Measurements from ENCODE around the gene APOA5.
A peak's percentile ranks its signal among the peaks of the same experiment; 100 is the strongest.
"Not testable (repeated sequence)": the region's sequence is repeated elsewhere in the genome, so short reads cannot be mapped to it uniquely, and the experiment has no call there.

Gene APOA5

DNA sequence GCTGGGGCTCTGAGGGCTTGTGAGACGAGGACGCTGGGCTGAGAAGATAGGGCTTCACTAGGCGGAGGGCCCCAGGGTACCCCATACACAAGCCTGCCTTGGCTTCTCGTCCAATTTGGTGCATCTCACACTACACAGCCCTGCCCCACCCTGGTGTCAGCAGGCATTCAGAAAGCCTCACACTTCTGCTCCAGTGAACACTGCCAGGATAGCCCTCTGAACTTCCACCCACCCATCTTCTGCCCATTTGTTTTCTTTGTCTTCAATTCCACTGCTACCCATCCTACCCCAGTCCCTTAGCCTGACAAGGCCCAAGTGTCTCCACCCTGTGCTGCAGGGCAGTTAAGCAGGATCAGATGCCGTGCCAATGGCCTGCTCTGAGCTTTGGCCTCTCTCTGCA is 17.0 kb downstream of the APOA5 start:
- DNase-seq (ENCODE audit: low read depth in 2 of 2) = no peak

DNA sequence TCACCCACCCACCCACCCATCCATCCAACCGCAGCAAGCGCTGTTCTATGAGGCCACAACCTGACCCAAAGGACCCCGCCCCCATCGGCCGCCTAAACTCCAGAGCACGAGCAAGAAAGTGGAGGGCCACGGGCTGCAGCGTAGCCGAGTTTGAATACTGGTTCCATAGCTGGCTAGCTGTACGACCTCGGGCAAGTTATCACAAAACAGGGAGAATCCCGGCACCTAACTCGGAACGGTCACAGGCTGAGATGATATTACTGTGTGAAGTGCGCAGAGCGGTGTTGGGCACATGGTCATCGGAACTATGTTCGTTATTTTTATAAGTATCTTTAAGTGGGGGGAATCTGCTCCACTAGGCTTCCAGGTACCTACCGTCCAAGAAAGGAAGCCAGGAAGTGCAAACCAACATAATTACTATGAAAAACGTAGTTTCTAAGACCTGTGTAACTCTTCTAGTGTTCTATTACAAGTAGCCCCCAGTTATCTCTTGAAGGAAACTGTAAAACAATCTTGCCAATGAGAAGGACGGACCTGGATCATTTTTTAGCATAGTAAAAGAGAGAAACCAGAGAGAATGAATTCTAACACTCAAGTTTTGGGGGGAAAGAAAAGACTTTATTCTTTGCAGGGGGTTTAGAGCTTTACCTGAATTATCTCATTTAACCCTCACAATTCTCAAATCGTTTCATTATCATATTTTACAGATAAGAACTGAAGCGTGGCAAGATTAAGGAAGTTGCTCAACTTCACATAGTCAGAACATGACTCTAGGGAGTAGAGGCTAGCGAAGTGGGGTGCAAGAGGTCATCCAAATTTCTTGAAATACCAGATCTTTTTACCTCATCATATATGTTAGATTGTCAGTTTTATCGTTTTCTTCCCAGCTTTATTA is 18.2 kb downstream of the APOA5 start:
- no peak for DNase-seq (ENCODE audit: low read depth in 2 of 2)

DNA sequence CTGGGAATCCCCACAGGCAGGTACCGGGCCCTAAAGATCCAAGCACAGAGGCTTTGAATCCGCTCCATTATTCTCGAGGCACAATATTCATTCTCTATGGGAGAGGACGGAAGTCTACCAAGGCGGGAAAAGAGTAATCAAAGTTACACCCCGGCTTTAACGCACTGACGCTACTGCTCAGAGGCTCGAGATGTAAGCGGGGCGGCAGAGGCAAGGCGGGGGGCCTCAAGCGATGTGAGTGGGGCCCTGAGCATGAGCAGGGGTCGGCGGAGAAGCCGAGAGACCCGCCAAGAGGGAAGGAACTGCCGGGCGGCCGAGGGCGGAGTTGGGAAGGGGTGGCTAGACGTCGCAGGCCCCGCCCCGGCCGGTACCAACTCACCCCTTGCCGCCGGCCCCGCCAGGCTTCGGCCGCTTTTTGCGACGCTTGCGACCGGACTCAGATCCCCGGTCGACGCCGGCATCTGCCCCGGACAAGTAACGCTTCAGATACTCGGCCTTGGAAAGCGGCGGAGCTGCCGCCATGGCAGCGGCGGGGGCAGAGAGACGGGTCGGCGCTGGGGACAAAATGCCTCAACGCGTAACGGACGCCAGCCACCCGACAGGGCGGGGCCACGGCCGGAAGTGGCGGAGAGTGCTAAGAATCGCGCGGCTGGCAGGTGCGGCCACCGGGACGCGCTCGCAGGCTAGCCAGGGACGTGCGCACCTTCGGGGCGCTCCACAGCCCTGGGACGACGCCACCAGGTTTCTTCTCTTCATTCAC is 19.1 kb downstream of the APOA5 start, which contains the start of gene BUD13:
Gene BUD13, minus strand, starts transcription at position 545 of the 760 bp plus-strand sequence. Its CDS starts 23 bp downstream, at position 522.
- DNase-seq (ENCODE audit: low read depth in 2 of 2) = peak; percentile 93

DNA sequence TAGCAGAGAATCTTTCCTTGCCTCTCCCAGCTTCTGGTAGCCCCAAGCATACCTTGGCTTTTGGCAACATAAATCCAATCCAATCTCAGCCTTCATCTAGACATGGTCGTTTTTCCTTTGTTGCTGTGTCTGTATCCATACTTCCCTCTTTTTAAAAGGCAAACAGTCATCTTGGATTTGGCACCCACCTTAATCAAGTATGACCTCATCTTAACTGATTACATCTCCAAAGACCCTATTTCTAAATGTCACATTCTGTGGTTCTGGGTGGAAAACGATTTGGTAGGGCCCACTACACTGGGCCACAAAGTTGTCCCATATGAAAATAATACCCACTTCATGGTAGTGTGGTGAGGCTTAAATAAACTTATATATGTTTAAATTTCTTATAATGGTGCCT is 19.7 kb downstream of the APOA5 start:
- DNase-seq (ENCODE audit: low read depth in 2 of 2) = no peak

DNA sequence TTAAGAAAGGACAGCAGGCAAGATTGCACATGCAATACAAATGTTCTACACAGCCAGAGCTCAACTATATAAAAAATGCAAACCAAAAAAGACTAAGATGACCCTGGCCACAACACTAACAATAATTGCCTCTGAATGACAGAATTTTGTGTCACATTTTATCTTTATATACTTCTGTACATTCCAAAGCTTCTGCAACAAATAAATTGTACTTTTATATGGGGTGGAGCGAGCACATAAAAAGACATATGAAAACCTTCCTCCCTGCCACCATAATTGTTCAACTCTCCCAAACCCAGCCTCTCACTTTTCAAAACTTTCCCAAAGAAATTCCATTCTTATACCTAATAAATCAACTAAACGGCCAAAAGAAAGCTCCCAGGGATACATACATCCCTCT is 29.5 kb downstream of the APOA5 start:
- DNase-seq (ENCODE audit: low read depth in 2 of 2) = no peak

DNA sequence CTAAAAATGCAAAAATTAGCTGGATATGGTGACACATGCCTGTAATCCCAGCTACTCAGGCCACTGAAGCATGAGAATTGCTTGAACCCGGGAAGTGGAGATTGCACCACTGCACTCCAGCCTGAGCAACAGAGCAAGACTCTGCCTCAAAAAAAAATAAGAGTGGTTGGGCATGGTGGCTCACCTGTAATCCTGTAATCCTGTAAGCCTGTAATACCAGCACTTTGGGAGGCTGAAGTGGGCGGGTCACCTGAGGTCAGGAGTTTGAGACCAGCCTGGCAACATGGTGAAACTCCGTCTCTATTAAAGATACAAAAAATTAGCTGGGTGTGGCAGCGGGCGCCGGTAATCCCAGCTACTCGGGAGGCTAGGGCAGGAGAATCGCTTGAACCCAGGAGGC is 35.6 kb downstream of the APOA5 start:
- DNase-seq (ENCODE audit: low read depth in 2 of 2) = not testable (repeated sequence)

DNA sequence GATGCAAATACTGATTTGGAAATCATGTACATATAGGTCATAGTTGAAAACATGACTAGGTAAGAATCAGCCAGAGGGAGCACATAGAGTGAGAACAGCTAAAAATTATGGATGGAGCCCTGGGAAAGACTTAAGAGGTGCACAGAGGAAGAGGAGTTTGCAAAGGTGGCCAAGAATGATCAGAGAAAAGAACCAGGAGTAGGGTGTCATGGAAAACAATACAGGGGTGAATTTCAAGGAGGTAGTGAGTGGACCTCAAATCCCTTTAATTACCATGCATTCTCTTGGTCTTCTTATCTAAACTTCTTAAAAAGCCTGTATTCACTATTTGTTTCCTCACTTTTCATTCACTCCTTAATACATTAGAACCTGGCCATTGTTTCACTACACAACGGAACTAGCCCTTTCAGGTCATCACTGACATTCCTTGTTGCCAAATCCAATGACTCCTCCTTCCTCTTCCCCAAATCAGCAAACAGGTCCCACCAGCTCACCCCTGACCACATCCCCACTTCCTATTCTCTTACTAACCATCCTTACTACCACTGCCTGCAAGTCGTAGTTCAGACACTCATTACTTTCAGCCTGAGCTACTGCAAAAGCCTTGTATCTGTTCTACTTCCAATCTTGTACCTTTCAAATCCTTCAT is 41.5 kb downstream of the APOA5 start:
- DNase-seq (ENCODE audit: low read depth in 2 of 2) = no peak

DNA sequence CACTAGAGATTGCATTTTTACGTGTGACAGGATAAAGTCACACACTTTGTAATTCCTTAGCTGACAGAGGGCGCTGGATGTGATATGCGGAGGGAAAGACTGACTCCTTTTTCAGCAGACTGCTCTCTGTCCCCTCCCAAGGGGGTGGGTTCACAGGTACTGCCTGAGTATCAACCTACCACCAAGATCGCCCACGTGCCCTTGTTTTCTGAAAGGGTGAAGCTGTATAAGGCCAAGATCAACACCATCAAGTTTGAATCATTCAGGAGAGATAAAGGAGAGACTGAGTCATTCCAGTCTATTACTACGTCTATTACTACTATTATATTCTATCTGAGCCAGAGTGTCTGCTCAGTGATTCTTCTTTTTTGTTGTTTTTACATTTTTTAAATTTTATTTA is 49.6 kb downstream of the APOA5 start:
- DNase-seq (ENCODE audit: low read depth in 2 of 2) = no peak

DNA sequence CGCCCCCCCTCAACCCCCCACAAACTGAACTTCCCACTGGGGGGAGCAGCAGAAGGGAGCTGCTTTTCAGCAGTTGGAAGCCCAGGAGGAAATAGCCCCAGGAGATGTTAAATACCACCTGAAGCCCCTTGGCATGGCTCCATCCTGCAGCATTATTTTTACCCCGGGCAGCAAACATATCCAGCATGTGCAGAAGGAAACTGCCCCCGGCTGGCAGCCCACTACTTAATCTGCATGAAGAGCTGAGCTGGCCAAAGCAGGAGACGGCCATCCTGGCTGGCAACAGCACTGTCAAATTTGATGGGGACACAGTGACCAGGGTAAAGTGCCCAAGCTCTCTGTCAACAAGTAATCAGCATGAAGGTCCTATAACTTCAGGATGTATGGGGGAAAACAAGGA is 50.9 kb downstream of the APOA5 start:
- DNase-seq (ENCODE audit: low read depth in 2 of 2) = no peak

Data from stimulated activated CD8-positive, alpha-beta memory T cell treated with anti-CD3 and anti-CD28 coated beads, Interleukin-2, amount 100 ng/mL, for 48 hours (primary cell).